ENCODE data around the gene MRPS2.

Gene MRPS2

GRCh38 chr9:135480071-135480939 is 20.2 kb upstream of the MRPS2 start:
- DNase-seq (ENCODE audit: low read depth in 2 of 2): no peak

GRCh38 chr9:135480940-135481310 is 19.6 kb upstream of the MRPS2 start:
- no peak for DNase-seq (ENCODE audit: low read depth in 2 of 2)

- DNase-seq (ENCODE audit: low read depth in 2 of 2): no peak
Measured at GRCh38 chr9:135482015-135482754, 18.3 kb upstream of the MRPS2 start.

GRCh38 chr9:135484460-135485277 is 15.8 kb upstream of the MRPS2 start:
- no peak for DNase-seq (ENCODE audit: low read depth in 2 of 2)

GRCh38 chr9:135485385-135485784 is 15.1 kb upstream of the MRPS2 start:
- DNase-seq (ENCODE audit: low read depth in 2 of 2): no peak

- no peak for DNase-seq (ENCODE audit: low read depth in 2 of 2)
Measured at GRCh38 chr9:135485832-135486231, 14.7 kb upstream of the MRPS2 start.

- no peak for DNase-seq (ENCODE audit: low read depth in 2 of 2)
Measured at GRCh38 chr9:135486267-135487065, 14.0 kb upstream of the MRPS2 start.

GRCh38 chr9:135487281-135488012 is 13.0 kb upstream of the MRPS2 start:
- no peak for DNase-seq (ENCODE audit: low read depth in 2 of 2)

- DNase-seq (ENCODE audit: low read depth in 2 of 2): no peak
Measured at GRCh38 chr9:135488013-135488330, 12.5 kb upstream of the MRPS2 start.

GRCh38 chr9:135488527-135488926 is 12.0 kb upstream of the MRPS2 start:
- no peak for DNase-seq (ENCODE audit: low read depth in 2 of 2)

- DNase-seq (ENCODE audit: low read depth in 2 of 2): no peak
Measured at GRCh38 chr9:135489188-135489906, 11.1 kb upstream of the MRPS2 start.

- no peak for DNase-seq (ENCODE audit: low read depth in 2 of 2)
Measured at GRCh38 chr9:135490166-135490870, 10.2 kb upstream of the MRPS2 start.

GRCh38 chr9:135490980-135491464 is 9.5 kb upstream of the MRPS2 start:
- no peak for DNase-seq (ENCODE audit: low read depth in 2 of 2)

- DNase-seq (ENCODE audit: low read depth in 2 of 2): no peak
Measured at GRCh38 chr9:135491764-135492163, 8.7 kb upstream of the MRPS2 start.

GRCh38 chr9:135492886-135493669 is 7.4 kb upstream of the MRPS2 start:
- no peak for DNase-seq (ENCODE audit: low read depth in 2 of 2)

- DNase-seq (ENCODE audit: low read depth in 2 of 2): no peak
Measured at GRCh38 chr9:135494791-135495559, 5.5 kb upstream of the MRPS2 start.

GRCh38 chr9:135498381-135499126 is 1.9 kb upstream of the MRPS2 start:
- no peak for DNase-seq (ENCODE audit: low read depth in 2 of 2)

Data from stimulated activated CD8-positive, alpha-beta memory T cell treated with anti-CD3 and anti-CD28 coated beads, Interleukin-15, amount 100 ng/mL, for 4 hours (primary cell).